ENCODE results near the gene GATB. TPM values are rescaled to one million over a fixed set of nuclear protein-coding genes. Genes with fewer than 3 reads are reported as not detected.

GATB gene
- total RNA-seq, 1 donor from 2014 or later: 20.9 TPM

DNA sequence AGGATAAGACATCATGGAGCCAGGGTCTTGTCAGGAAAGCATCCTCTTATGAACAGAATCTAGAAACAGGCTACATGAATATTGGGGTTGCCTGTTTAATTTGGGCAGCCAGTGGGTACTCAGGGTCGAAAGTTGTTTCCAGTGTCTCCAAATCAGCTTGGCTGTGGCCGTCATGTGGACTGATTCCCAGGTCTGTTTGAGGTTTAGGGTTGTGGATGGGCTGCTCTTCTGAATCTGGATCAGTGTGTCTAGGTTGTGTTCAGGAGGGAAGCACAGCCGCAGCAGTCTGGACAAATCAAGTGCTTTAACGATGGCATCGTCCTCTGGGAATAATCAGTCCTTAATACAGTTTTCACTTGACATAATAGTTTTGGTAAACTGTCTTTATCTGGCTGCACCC lies 94.3 kb downstream of the GATB start:
- no peak for DNase-seq (ENCODE audit: low read depth)
- H3K4me3 ChIP-seq (ENCODE audit: low read depth, low read length): no peak overlapping the region
- no peak for TF ChIP-seq CTCF (conservative IDR thresholded peaks at IDR 0.05; ENCODE audit: low read depth, low read length)

DNA sequence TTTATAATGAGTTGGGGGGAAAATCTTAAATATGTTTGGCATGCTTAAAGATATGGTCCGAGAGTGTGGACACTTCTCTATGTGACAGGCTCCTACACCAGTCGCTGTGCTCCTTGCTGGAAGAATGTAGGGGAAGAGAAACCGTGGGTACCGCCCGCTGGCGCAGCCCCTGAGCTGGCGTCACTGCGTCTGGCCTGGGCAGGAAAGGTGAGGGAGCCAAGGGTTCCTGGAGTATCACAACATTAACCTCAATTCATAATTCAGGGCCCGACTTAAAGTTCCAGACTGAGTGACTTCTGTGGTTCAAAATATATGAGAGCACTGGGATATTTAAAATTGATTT lies 95.1 kb downstream of the GATB start:
- H3K4me3 ChIP-seq (ENCODE audit: low read depth, low read length): no peak overlapping the region
- DNase-seq (ENCODE audit: low read depth): no peak

DNA sequence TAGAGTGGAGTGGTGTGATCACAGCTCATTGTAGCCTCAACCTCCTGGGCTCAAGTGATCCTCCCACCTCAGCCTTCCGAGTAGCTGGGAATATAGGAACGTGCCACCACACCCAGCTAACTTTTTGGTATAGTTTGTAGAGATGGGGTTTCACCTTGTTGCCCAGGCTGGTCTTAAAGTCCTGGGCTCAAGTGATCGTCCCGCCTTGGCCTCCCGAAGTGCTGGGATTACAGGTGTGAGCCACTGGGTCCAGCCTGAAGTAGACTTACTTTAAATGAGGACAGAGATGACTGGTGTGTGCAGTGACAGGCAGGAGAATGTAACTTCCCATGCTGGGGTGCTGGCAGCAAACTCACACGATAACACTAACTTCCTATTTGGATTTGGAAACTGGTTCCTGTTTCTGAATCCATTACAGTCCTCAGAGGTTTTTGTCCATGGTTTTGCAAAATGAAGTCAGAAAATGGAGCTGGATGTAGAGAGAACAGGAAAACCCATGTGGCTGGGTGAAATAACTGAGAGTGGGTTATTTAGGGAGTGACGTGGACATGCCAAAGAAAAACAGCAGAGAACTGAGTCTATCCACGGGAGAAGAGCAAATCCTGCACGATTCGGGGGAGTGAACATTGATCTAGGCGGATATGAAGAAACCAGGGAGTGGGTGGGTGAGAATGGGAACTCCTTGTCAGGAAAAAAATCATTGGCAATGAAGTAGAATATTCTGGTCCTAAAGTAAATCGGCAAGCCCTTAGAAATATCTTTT lies 95.6 kb downstream of the GATB start:
- no peak overlapping the region for H3K4me3 ChIP-seq (ENCODE audit: low read depth, low read length)
- no peak for DNase-seq (ENCODE audit: low read depth)
- TF ChIP-seq CTCF (conservative IDR thresholded peaks at IDR 0.05; ENCODE audit: low read depth, low read length): no peak

More for the DNA sequence above, 95.1 kb downstream of the GATB start:
- TF ChIP-seq CTCF (conservative IDR thresholded peaks at IDR 0.05; ENCODE audit: low read depth, low read length): no peak

- no peak for TF ChIP-seq CTCF (conservative IDR thresholded peaks at IDR 0.05; ENCODE audit: low read depth, low read length)
These were observed 96.5 kb downstream of the GATB start for GRCh38 chr4:151664289-151664688.

GRCh38 chr4:151663109-151663508 lies 97.7 kb downstream of the GATB start:
- no peak for TF ChIP-seq CTCF (conservative IDR thresholded peaks at IDR 0.05; ENCODE audit: low read depth, low read length)
- H3K4me3 ChIP-seq (ENCODE audit: low read depth, low read length): no peak overlapping the region

More at GRCh38 chr4:151664289-151664688, 96.5 kb downstream of the GATB start:
- H3K4me3 ChIP-seq (ENCODE audit: low read depth, low read length): no peak overlapping the region
- DNase-seq (ENCODE audit: low read depth): no peak

GRCh38 chr4:151661873-151662272 lies 98.9 kb downstream of the GATB start:
- DNase-seq (ENCODE audit: low read depth): no peak
- TF ChIP-seq CTCF (conservative IDR thresholded peaks at IDR 0.05; ENCODE audit: low read depth, low read length): no peak

More at GRCh38 chr4:151663109-151663508, 97.7 kb downstream of the GATB start:
- no peak for DNase-seq (ENCODE audit: low read depth)

DNA sequence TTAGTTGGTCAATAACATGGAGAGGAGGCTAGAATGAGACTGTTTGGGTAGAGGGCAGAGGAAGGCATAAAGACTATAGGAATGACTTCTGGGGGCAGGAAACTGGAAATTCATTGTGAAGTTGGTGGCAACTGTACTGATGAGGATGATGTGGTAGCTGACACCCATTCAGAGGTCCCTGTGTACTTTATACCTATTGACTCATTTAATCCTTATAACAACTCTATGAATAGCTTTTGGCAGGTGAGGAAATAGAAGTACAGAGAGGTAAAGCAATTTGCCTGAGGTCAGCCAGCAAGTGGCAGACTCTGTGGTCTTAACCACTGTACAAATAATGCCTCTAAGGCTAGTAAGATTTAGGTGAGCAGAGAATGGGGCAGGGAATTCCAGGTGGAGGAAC lies 100.1 kb downstream of the GATB start:
- no peak for DNase-seq (ENCODE audit: low read depth)
- TF ChIP-seq CTCF (conservative IDR thresholded peaks at IDR 0.05; ENCODE audit: low read depth, low read length): no peak
- H3K4me3 ChIP-seq (ENCODE audit: low read depth, low read length): no peak overlapping the region

More at GRCh38 chr4:151661873-151662272, 98.9 kb downstream of the GATB start:
- no peak overlapping the region for H3K4me3 ChIP-seq (ENCODE audit: low read depth, low read length)
